DOHH2 (cell line): ENCODE measurements around the gene PATJ.

ENCODE experiments used
- CTCF ChIP-seq: fragments of 200-600 bp; sonication (generic); IDR thresholded peaks from one replicate; pipeline ENCODE4 v1.5.1; 2014; ENCODE audit warnings: antibody characterized with exemption, mild to moderate bottlenecking, low read depth, low read length; ENCODE audit not compliant: poor library complexity, severe bottlenecking
- EZH2phosphoT487 ChIP-seq: fragments of 200-600 bp; sonication (generic); IDR thresholded peaks from 2 replicates; pipeline ENCODE4 v1.6.1; 2017; ENCODE audit warnings: borderline replicate concordance, mild to moderate bottlenecking, antibody characterized with exemption, low read length, moderate library complexity, mixed read lengths

GRCh38 chr1:61828805-61829204 lies 86.5 kb downstream of the PATJ start:
- no peak for TF ChIP-seq CTCF
- no peak for TF ChIP-seq EZH2phosphoT487
